HEK293T (cell line): Measurements from ENCODE around the gene ANTXR2.

ENCODE experiments used
- CTCF ChIA-PET: fragments of 350-600 bp; formaldehyde crosslinking; extraction: SDS; loops from one replicate; lab custom pipeline; 2021; ENCODE audit warnings: antibody characterized with exemption, inconsistent platforms; lab: Yijun Ruan, JAX
- POLR2A ChIA-PET: fragments of 350-600 bp; formaldehyde crosslinking; extraction: SDS; loops from one replicate; lab custom pipeline; 2020; ENCODE audit warnings: antibody characterized with exemption, inconsistent platforms; lab: Yijun Ruan, JAX
- DNase-seq: peaks from one replicate; pipeline ENCODE4 v3.0.0; 2012; ENCODE audit warnings: mixed read lengths; ENCODE audit errors: extremely low spot score
- ARNT ChIP-seq: fragments of 450-650 bp; IDR thresholded peaks from 2 replicates; pipeline ENCODE4 v1.6.1; 2017; ENCODE audit warnings: mild to moderate bottlenecking
- BHLHE40 ChIP-seq: fragments of 450-650 bp; IDR thresholded peaks from 2 replicates; pipeline ENCODE4 v1.6.1; 2016; ENCODE audit warnings: mild to moderate bottlenecking, moderate library complexity, borderline replicate concordance
- CTBP1 ChIP-seq: fragments of 450-650 bp; IDR thresholded peaks from 2 replicates; pipeline ENCODE4 v1.6.1; 2016; ENCODE audit warnings: borderline replicate concordance
- ELF4 ChIP-seq: fragments of 450-650 bp; IDR thresholded peaks from 2 replicates; pipeline ENCODE4 v1.6.1; 2017; ENCODE audit warnings: antibody characterized with exemption
- FOXA1 ChIP-seq: fragments of 450-650 bp; IDR thresholded peaks from 2 replicates; pipeline ENCODE4 v1.6.1; 2016; ENCODE audit warnings: mild to moderate bottlenecking
- FOXK2 ChIP-seq: fragments of 450-650 bp; IDR thresholded peaks from 2 replicates; pipeline ENCODE4 v1.6.1; 2016; ENCODE audit warnings: mild to moderate bottlenecking
- FOXM1 ChIP-seq: fragments of 450-650 bp; IDR thresholded peaks from 2 replicates; pipeline ENCODE4 v1.6.1; 2017; ENCODE audit warnings: mild to moderate bottlenecking, borderline replicate concordance
- HDGF ChIP-seq: fragments of 450-650 bp; IDR thresholded peaks from 2 replicates; pipeline ENCODE4 v1.6.1; 2017; ENCODE audit warnings: antibody characterized with exemption, borderline replicate concordance
- L3MBTL2 ChIP-seq: fragments of 450-650 bp; conservative IDR thresholded peaks from 2 replicates; pipeline ENCODE4 v1.6.1; 2016; ENCODE audit warnings: mild to moderate bottlenecking
- LEF1 ChIP-seq: fragments of 450-650 bp; IDR thresholded peaks from 2 replicates; pipeline ENCODE4 v1.6.1; 2017; ENCODE audit warnings: mild to moderate bottlenecking, borderline replicate concordance
- NFRKB ChIP-seq: fragments of 450-650 bp; IDR thresholded peaks from 2 replicates; pipeline ENCODE4 v1.6.1; 2016; ENCODE audit warnings: mild to moderate bottlenecking, moderate library complexity
- SP1 ChIP-seq: fragments of 450-650 bp; IDR thresholded peaks from 2 replicates; pipeline ENCODE4 v1.6.1; 2017
- SUZ12 ChIP-seq: fragments of 450-650 bp; IDR thresholded peaks from 2 replicates; pipeline ENCODE4 v1.6.1; 2016; ENCODE audit warnings: mild to moderate bottlenecking
- TARDBP ChIP-seq: fragments of 450-650 bp; IDR thresholded peaks from 2 replicates; pipeline ENCODE4 v1.6.1; 2016
- ZNF384 ChIP-seq: fragments of 450-650 bp; IDR thresholded peaks from 2 replicates; pipeline ENCODE4 v1.6.1; 2016
- TF ChIP-seq, protein P1 (sequence below): fragments of 450-650 bp; IDR thresholded peaks from 2 replicates; pipeline ENCODE4 v1.6.1; 2016

The ANTXR2 gene

GRCh38 chr4:79977131-79977840 is 95.7 kb downstream of the ANTXR2 start:
- TF ChIP-seq TARDBP, result no peak
- no peak for TF ChIP-seq ARNT
- no peak for TF ChIP-seq BHLHE40
- TF ChIP-seq FOXK2, result no peak
- TF ChIP-seq, protein P1, sequence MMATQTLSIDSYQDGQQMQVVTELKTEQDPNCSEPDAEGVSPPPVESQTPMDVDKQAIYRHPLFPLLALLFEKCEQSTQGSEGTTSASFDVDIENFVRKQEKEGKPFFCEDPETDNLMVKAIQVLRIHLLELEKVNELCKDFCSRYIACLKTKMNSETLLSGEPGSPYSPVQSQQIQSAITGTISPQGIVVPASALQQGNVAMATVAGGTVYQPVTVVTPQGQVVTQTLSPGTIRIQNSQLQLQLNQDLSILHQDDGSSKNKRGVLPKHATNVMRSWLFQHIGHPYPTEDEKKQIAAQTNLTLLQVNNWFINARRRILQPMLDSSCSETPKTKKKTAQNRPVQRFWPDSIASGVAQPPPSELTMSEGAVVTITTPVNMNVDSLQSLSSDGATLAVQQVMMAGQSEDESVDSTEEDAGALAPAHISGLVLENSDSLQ, result no peak
- POLR2A ChIA-PET, result no interaction called here
- DNase-seq, result no peak
- CTCF ChIA-PET, result no interaction called here

GRCh38 chr4:79964400-79965211 is 108.4 kb downstream of the ANTXR2 start:
- ChIA-PET POLR2A (no interaction called here), CTCF (no interaction called here)
- no peak for DNase-seq
- TF ChIP-seq CTBP1, result no peak
- no peak for TF ChIP-seq ZNF384
- TF ChIP-seq ARNT, result no peak
- TF ChIP-seq, protein P1, result no peak
- no peak for TF ChIP-seq TARDBP
- TF ChIP-seq HDGF, result no peak
- TF ChIP-seq FOXA1, result no peak
- TF ChIP-seq SP1, result no peak
- TF ChIP-seq SUZ12, result no peak
- no peak for TF ChIP-seq FOXK2

DNA sequence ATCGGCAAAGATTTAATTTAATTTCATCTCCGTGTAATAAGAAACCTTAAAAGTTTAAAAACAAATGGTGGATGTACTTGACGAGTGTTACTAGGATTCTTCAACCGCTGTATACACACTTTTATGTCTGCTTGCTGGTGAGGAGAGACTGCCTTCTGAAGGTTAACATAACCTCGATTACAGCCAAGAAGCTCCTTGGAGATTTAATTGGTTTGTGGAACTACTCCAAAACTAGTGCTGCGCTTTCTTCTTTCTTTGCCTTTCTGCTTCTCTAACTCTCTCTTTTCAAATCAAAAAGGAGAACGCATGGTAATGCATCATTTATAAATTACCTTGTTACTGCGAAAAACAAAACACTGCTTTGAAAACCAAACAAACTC is 109.0 kb downstream of the ANTXR2 start:
- no peak for DNase-seq
- no peak for TF ChIP-seq HDGF
- TF ChIP-seq, protein P1, result no peak
- no peak for TF ChIP-seq L3MBTL2
- TF ChIP-seq LEF1, result no peak
- TF ChIP-seq ZNF384, result no peak
- TF ChIP-seq FOXM1, result no peak
- no peak for TF ChIP-seq BHLHE40
- TF ChIP-seq FOXA1, result no peak
- TF ChIP-seq CTBP1, result no peak
- no peak for TF ChIP-seq ELF4
- TF ChIP-seq ARNT, result no peak
- TF ChIP-seq SUZ12, result no peak
- no peak for TF ChIP-seq SP1
- TF ChIP-seq NFRKB, result no peak
- TF ChIP-seq FOXK2, result no peak
- TF ChIP-seq TARDBP, result no peak
- ChIA-PET CTCF (no interaction called here), POLR2A (no interaction called here)

DNA sequence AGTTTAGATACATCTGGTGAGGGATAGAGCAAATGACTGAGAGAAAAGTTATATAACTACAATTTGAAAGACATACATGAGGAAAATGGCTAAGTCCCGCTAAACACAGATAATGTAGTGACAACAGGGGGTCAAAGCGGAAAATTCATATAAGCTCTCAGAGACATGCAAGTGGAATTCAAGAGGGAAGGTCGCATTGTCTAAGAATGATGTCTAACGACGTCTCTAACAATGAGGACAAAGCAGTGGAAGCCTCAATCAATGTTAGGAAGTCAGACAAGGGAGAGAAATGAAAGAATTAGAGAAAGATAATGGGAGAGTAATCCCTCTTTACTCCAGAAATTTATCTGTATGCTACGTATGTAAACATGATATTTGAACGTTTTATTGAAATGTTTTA is 113.4 kb downstream of the ANTXR2 start:
- TF ChIP-seq, protein P1, result no peak
- TF ChIP-seq ZNF384 (no peak), FOXM1 (no peak), CTBP1 (no peak), NFRKB (no peak), SUZ12 (no peak), FOXA1 (no peak)
- ChIA-PET CTCF (no interaction called here), POLR2A (no interaction called here)
- DNase-seq, result no peak

GRCh38 chr4:79958466-79959264 is 114.4 kb downstream of the ANTXR2 start:
- POLR2A ChIA-PET, result no interaction called here
- TF ChIP-seq BHLHE40, result no peak
- no peak for TF ChIP-seq CTBP1
- TF ChIP-seq, protein P1, result no peak
- TF ChIP-seq FOXM1, result no peak
- TF ChIP-seq TARDBP, result no peak
- no peak for TF ChIP-seq FOXK2
- CTCF ChIA-PET, result no interaction called here
- DNase-seq, result no peak
